OCI-LY1 (cell line): ENCODE measurements around the gene ZKSCAN3.

ENCODE experiments used
- EZH2 ChIP-seq: fragments of 200-600 bp; sonication (generic), shearing (Covaris generic); IDR thresholded peaks from 2 replicates; pipeline ENCODE4 v1.8.0; 2017; ENCODE audit warnings: borderline replicate concordance, mixed run types, mild to moderate bottlenecking, antibody characterized with exemption, low read length, moderate library complexity, mixed read lengths
- TF ChIP-seq, protein P1 (sequence below): fragments of 200-600 bp; sonication (generic), shearing (Covaris generic); IDR thresholded peaks from 2 replicates; pipeline ENCODE4 v1.5.1; 2017; ENCODE audit warnings: mild to moderate bottlenecking, antibody characterized with exemption, low read length, moderate library complexity, mixed read lengths

DNA sequence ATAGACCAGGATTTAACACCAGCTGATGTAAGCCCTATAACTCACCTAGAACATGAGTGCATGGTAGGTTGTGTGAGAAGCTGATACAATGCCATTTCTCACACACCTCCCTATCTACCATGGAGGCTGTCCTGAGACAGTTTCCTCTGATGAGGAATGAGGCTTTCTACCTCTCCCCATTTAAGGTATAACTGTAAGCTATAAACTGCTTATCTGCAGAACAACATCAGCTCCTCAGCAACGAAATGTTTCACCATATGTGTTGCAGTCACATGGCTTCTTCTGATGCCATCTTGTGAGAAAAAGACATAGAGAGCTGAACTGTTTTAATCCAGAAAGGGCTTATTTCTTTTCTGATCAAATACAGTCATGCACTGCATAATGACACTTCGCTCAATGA lies 20.7 kb downstream of the ZKSCAN3 start:
- TF ChIP-seq, protein P1, sequence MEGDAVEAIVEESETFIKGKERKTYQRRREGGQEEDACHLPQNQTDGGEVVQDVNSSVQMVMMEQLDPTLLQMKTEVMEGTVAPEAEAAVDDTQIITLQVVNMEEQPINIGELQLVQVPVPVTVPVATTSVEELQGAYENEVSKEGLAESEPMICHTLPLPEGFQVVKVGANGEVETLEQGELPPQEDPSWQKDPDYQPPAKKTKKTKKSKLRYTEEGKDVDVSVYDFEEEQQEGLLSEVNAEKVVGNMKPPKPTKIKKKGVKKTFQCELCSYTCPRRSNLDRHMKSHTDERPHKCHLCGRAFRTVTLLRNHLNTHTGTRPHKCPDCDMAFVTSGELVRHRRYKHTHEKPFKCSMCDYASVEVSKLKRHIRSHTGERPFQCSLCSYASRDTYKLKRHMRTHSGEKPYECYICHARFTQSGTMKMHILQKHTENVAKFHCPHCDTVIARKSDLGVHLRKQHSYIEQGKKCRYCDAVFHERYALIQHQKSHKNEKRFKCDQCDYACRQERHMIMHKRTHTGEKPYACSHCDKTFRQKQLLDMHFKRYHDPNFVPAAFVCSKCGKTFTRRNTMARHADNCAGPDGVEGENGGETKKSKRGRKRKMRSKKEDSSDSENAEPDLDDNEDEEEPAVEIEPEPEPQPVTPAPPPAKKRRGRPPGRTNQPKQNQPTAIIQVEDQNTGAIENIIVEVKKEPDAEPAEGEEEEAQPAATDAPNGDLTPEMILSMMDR: no peak
- TF ChIP-seq EZH2: no peak
